ENCODE results near the gene POU3F3. TPM values are rescaled to one million over a fixed set of nuclear protein-coding genes. Genes with fewer than 3 reads are reported as not detected.

Gene POU3F3
- total and polyA plus RNA-seq, 2 of the 8 experiments (the other 6 are each of a cell fraction or from before 2014, with no cell fraction given), result 0.09 TPM; not detected in 1

- Histone ChIP-seq H3K9me3 (ENCODE audit: insufficient read depth in 2 of 2, low read depth in 1 of 2, low read length in 1 of 2) (no peaks in the 10 kb centered on the region; a peak in 2 of 4 replicates), H2AFZ (ENCODE audit: low read length) (no peak overlapping the region), H2BK12ac (ENCODE audit: low read depth, low read length) (no peak overlapping the region), H3K23me2 (ENCODE audit: low read depth, low read length) (no peaks in the 10 kb centered on the region), H3K79me2 (ENCODE audit: control insufficient read depth in 1 of 2, insufficient read depth in 2 of 2, low read length in 2 of 2) (no peaks in the 10 kb centered on the region), H3K27ac (ENCODE audit: low read depth, low read length) (no peak overlapping the region), H2BK15ac (ENCODE audit: low read length) (no peak overlapping the region), H3K27me3 (replicated peaks in 1 of 4; ENCODE audit: control insufficient read depth in 3 of 4, extremely low read depth in 1 of 4, insufficient read depth in 3 of 4, low read length in 3 of 4) (no peaks in the 10 kb centered on the region), H3K4me3 (ENCODE audit: extremely low read depth in 1 of 4, insufficient read depth in 2 of 4, low read depth in 3 of 4, low read length in 4 of 4) (no peak overlapping the region), H3K4ac (replicated peaks; ENCODE audit: insufficient read length, low read depth, low read length) (no peak overlapping the region), H2AK5ac (ENCODE audit: low read depth, low read length) (no peak overlapping the region), H2BK120ac (replicated peaks; ENCODE audit: low read depth, low read length) (no peak overlapping the region), H3K4me2 (ENCODE audit: insufficient read depth in 1 of 2, low read depth in 2 of 2, low read length in 2 of 2) (no peak overlapping the region), H3K56ac (replicated peaks; ENCODE audit: insufficient read length, low read depth, low read length) (no peak overlapping the region), H4K20me1 (replicated peaks in 1 of 2; ENCODE audit: control insufficient read depth in 1 of 2, insufficient read depth in 2 of 2, low read length in 2 of 2) (no peaks in the 10 kb centered on the region), H3K9ac (replicated peaks in 1 of 4; ENCODE audit: extremely low read depth in 1 of 4, low read depth in 3 of 4, low read length in 3 of 4) (no peak overlapping the region), H4K8ac (ENCODE audit: extremely low read depth, insufficient read depth, low read length) (no peak overlapping the region), H2BK5ac (ENCODE audit: low read depth, low read length) (no peak overlapping the region), H3K4me1 (replicated peaks in 1 of 4; ENCODE audit: control insufficient read depth in 3 of 4, insufficient read depth in 4 of 4, low read length in 3 of 4) (peaks cover 0 to 3% (median 1%) of the 10 kb centered on the region in 4 experiments; a peak in 1 of 7 replicates), H3K36me3 (ENCODE audit: control insufficient read depth in 2 of 4, insufficient read depth in 4 of 4, low read length in 3 of 4) (no peaks in the 10 kb centered on the region), H3K18ac (ENCODE audit: extremely low read depth, low read length) (no peak overlapping the region), H3K79me1 (ENCODE audit: low read depth, low read length) (no peaks in the 10 kb centered on the region), H2BK20ac (ENCODE audit: low read length) (no peak overlapping the region; the same call in 1 of the 2 replicates), H3K23ac (ENCODE audit: insufficient read length) (no peak overlapping the region), H4K5ac (ENCODE audit: insufficient read length, low read depth, low read length) (no peak overlapping the region), H3K14ac (ENCODE audit: insufficient read length) (no peak overlapping the region), H4K91ac (replicated peaks; ENCODE audit: insufficient read length, low read length) (no peak overlapping the region)
- WGBS, 2 experiments (ENCODE audit: extremely low coverage in 1 of 2, insufficient coverage in 1 of 2, insufficient read length in 1 of 2, insufficient replicate concordance in 2 of 2, low coverage in 1 of 2, low lambda C conversion rate in 2 of 2, missing lambda C conversion rate in 1 of 2), result 92% methylated on average over 1 of the region's 1 CpG; no CpG with 5 or more reads in 1 of the 2 experiments
- TF ChIP-seq YY1 (IDR thresholded peaks at IDR 0.05; ENCODE audit: low read depth, low read length) (no peak), TAF1 (IDR thresholded peaks at IDR 0.05; ENCODE audit: low read depth, low read length) (no peak), SP4 (IDR thresholded peaks at IDR 0.05; ENCODE audit: low read length) (no peak), SUZ12 (IDR thresholded peaks at IDR 0.05; ENCODE audit: low read length) (no peak), POLR2AphosphoS5 (IDR thresholded peaks at IDR 0.05; ENCODE audit: low read depth, low read length) (no peak), POLR2A (IDR thresholded peaks at IDR 0.05; ENCODE audit: control extremely low read depth in 1 of 2, low read depth in 2 of 2, low read length in 2 of 2) (no peak), TAF7 (optimal IDR thresholded peaks at IDR 0.05; ENCODE audit: borderline replicate concordance, low read depth, low read length) (no peak), POU5F1 (IDR thresholded peaks at IDR 0.05; ENCODE audit: low read depth, low read length) (no peak), SP2 (IDR thresholded peaks at IDR 0.05; ENCODE audit: low read length) (no peak), ASH2L (IDR thresholded peaks at IDR 0.05; ENCODE audit: low read length) (no peak), SIN3A (conservative IDR thresholded peaks at IDR 0.05 in 1 of 2, IDR thresholded peaks at IDR 0.05 in 1 of 2; ENCODE audit: low read depth in 1 of 2, low read length in 2 of 2) (no peak), SP1 (IDR thresholded peaks at IDR 0.05; ENCODE audit: low read depth, low read length) (no peak), BCL11A (IDR thresholded peaks at IDR 0.05; ENCODE audit: low read depth in 2 of 2, low read length in 2 of 2) (no peak), GTF2F1 (IDR thresholded peaks at IDR 0.05; ENCODE audit: borderline replicate concordance, low read depth, low read length) (no peak), CREB1 (IDR thresholded peaks at IDR 0.05) (no peak), BACH1 (IDR thresholded peaks at IDR 0.05; ENCODE audit: low read length) (no peak), MAX (IDR thresholded peaks at IDR 0.05) (no peak)
- CTCF ChIA-PET (ENCODE audit: partially characterized antibody), result interaction anchor here (0.5 to 1.9 kb wide), 4 partner anchors 8 to 278 kb away, joined by 3 to 6 read pairs (median 3); no protein-coding TSS in a partner anchor
- POLR2A ChIA-PET (ENCODE audit: partially characterized antibody), result interaction anchor here (1.5 kb wide), 1 partner anchor 62 kb away, joined by 3 read pairs; no protein-coding TSS in a partner anchor
- FAIRE-seq (no peak), DNase-seq (ENCODE audit: low read depth in 1 of 2, low spot score in 2 of 2) (no peak)
These were observed 41.6 kb upstream of the POU3F3 start for GRCh38 chr2:104812286-104812685.
